ENCODE measurements around the gene PFDN2. TPM values are rescaled to one million over a fixed set of nuclear protein-coding genes. Genes with fewer than 3 reads are reported as not detected.

Gene PFDN2
- total RNA-seq, 1 experiment from 2014 or later = 98.6 TPM

DNA sequence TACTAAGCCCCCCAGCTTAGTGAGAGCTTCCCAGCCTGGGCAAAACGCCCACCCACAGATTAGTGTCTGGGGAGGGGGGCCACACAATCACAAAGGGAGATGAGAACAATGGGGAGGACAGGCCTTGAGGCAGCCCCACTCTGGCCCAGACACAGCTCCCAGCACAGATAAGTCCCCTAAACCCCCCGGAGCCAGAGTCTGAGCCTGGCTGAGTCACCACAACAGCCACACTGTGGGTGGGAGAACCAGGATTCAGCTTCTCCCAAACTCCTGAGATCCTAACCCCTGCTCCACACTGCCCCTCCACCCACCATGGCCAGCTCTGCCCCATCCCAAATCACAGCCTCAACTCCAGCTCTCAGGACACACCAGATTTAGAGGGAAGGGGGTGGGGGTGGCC is 32.7 kb downstream of the PFDN2 start:
- in situ Hi-C loops (cut with HindIII; ENCODE audit: low pct_unique_long_range_greater_than_20kb, low sequenced_read_pairs) = no loop called here
- TF ChIP-seq SIN3A (IDR thresholded peaks at IDR 0.05; ENCODE audit: borderline replicate concordance, insufficient read depth, low read depth, low read length) (no peak), TCF7L2 (IDR thresholded peaks at IDR 0.05; ENCODE audit: low read depth, low read length) (no peak), POLR2AphosphoS5 (IDR thresholded peaks at IDR 0.05; ENCODE audit: low read depth, low read length) (no peak)
- TF ChIP-seq, protein P1, sequence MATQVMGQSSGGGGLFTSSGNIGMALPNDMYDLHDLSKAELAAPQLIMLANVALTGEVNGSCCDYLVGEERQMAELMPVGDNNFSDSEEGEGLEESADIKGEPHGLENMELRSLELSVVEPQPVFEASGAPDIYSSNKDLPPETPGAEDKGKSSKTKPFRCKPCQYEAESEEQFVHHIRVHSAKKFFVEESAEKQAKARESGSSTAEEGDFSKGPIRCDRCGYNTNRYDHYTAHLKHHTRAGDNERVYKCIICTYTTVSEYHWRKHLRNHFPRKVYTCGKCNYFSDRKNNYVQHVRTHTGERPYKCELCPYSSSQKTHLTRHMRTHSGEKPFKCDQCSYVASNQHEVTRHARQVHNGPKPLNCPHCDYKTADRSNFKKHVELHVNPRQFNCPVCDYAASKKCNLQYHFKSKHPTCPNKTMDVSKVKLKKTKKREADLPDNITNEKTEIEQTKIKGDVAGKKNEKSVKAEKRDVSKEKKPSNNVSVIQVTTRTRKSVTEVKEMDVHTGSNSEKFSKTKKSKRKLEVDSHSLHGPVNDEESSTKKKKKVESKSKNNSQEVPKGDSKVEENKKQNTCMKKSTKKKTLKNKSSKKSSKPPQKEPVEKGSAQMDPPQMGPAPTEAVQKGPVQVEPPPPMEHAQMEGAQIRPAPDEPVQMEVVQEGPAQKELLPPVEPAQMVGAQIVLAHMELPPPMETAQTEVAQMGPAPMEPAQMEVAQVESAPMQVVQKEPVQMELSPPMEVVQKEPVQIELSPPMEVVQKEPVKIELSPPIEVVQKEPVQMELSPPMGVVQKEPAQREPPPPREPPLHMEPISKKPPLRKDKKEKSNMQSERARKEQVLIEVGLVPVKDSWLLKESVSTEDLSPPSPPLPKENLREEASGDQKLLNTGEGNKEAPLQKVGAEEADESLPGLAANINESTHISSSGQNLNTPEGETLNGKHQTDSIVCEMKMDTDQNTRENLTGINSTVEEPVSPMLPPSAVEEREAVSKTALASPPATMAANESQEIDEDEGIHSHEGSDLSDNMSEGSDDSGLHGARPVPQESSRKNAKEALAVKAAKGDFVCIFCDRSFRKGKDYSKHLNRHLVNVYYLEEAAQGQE (IDR thresholded peaks at IDR 0.05; ENCODE audit: insufficient read depth in 1 of 2, low read depth in 2 of 2, low read length in 1 of 2) = no peak
- TF ChIP-seq, protein P2, sequence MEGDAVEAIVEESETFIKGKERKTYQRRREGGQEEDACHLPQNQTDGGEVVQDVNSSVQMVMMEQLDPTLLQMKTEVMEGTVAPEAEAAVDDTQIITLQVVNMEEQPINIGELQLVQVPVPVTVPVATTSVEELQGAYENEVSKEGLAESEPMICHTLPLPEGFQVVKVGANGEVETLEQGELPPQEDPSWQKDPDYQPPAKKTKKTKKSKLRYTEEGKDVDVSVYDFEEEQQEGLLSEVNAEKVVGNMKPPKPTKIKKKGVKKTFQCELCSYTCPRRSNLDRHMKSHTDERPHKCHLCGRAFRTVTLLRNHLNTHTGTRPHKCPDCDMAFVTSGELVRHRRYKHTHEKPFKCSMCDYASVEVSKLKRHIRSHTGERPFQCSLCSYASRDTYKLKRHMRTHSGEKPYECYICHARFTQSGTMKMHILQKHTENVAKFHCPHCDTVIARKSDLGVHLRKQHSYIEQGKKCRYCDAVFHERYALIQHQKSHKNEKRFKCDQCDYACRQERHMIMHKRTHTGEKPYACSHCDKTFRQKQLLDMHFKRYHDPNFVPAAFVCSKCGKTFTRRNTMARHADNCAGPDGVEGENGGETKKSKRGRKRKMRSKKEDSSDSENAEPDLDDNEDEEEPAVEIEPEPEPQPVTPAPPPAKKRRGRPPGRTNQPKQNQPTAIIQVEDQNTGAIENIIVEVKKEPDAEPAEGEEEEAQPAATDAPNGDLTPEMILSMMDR (IDR thresholded peaks at IDR 0.05) = no peak
- H3K4me1 ChIP-seq (ENCODE audit: control insufficient read depth, insufficient read depth, low read length) = peaks cover 4% of the 10 kb centered on the region; the same call in 1 of the 2 replicates
- BruUV-seq (replicated peaks) = no TSS peak
- no peak overlapping the region for H3K4me3 ChIP-seq (ENCODE audit: low read depth in 2 of 2, low read length in 2 of 2)
- intact Hi-C loops (cut with micrococcal nuclease; ENCODE audit: unreplicated experiment) = no loop called here
- CTCF ChIA-PET = no interaction called here
- H3K36me3 ChIP-seq (ENCODE audit: control insufficient read depth, insufficient read depth, low read length) = no peaks in the 10 kb centered on the region
- H3K27ac ChIP-seq (ENCODE audit: low read length) = no peak overlapping the region
- POLR2A ChIA-PET = interaction anchor here (1.1 kb wide), 1 partner anchor 40 kb away, joined by 3 read pairs; the partner anchor contains the start of gene USF1
- no peaks in the 10 kb centered on the region for H3K27me3 ChIP-seq (ENCODE audit: control insufficient read depth, insufficient read depth, low read length)
- DNase-seq (ENCODE audit: low read depth, low spot score) (no peak), ATAC-seq (no peak)
- no peaks in the 10 kb centered on the region for H3K9me3 ChIP-seq (ENCODE audit: control insufficient read depth, insufficient read depth, low read depth, low read length)

DNA sequence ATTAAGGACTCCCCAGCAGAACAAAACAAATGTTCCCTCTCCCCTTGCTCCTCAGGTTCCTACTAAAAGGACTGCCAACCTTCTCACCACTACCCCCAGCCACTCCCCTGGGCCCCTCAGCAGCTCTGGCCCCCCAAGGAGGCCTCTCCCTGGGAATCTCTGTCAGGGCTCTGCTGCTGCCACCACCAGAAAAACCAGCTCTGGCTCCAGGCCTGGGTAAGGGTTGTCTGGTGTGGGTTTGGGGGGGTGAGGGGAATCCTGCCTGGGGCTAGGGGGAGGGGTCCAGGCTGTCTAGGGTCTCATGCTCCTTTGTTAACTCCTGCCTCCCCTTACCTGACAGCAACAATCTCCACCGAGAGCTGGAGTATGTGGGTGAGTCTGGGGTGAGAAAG is 33.2 kb downstream of the PFDN2 start:
- Histone ChIP-seq H3K36me3 (ENCODE audit: control insufficient read depth, insufficient read depth, low read length) (no peaks in the 10 kb centered on the region), H3K4me3 (ENCODE audit: low read depth in 2 of 2, low read length in 2 of 2) (no peak overlapping the region), H3K4me1 (ENCODE audit: control insufficient read depth, insufficient read depth, low read length) (peaks cover 4% of the 10 kb centered on the region; the same call in 1 of the 2 replicates), H3K9me3 (ENCODE audit: control insufficient read depth, insufficient read depth, low read depth, low read length) (no peaks in the 10 kb centered on the region), H3K27me3 (ENCODE audit: control insufficient read depth, insufficient read depth, low read length) (no peaks in the 10 kb centered on the region), H3K27ac (ENCODE audit: low read length) (no peak overlapping the region)
- no TSS peak for BruUV-seq (replicated peaks)
- ATAC-seq = no peak
- ChIA-PET POLR2A (no interaction called here), CTCF (interaction anchor here (0.6 kb wide), 1 partner anchor 125 kb away, joined by 15 read pairs; no protein-coding TSS in a partner anchor)
- TF ChIP-seq, protein P1 (IDR thresholded peaks at IDR 0.05; ENCODE audit: insufficient read depth in 1 of 2, low read depth in 2 of 2, low read length in 1 of 2) = no peak
- no peak for TF ChIP-seq POLR2AphosphoS5 (IDR thresholded peaks at IDR 0.05; ENCODE audit: low read depth, low read length)
- no peak for TF ChIP-seq TCF7L2 (IDR thresholded peaks at IDR 0.05; ENCODE audit: low read depth, low read length)
- no peak for TF ChIP-seq SIN3A (IDR thresholded peaks at IDR 0.05; ENCODE audit: borderline replicate concordance, insufficient read depth, low read depth, low read length)
- TF ChIP-seq, protein P2 (IDR thresholded peaks at IDR 0.05) = no peak
- DNase-seq (ENCODE audit: low read depth, low spot score) = no peak
- in situ Hi-C loops (cut with HindIII; ENCODE audit: low pct_unique_long_range_greater_than_20kb, low sequenced_read_pairs) (no loop called here), intact Hi-C loops (cut with micrococcal nuclease; ENCODE audit: unreplicated experiment) (no loop called here)
